Esophagus squamous epithelium (tissue), 4 donors: ENCODE data around the gene KIR2DL4.
"Not testable (repeated sequence)": the region's sequence is repeated elsewhere in the genome, so short reads cannot be mapped to it uniquely, and the experiment has no call there.

ENCODE experiments used
- CTCF ChIP-seq, 6 experiments: fragments of 450-650 bp in 4 of 6; fragments of 200-600 bp in 2 of 6; sonication (generic) in 2 of 6; IDR thresholded peaks; one replicate each; pipeline ENCODE4 v1.5.1; 2016 to 2019; ENCODE audit warnings: antibody characterized with exemption in 6 of 6, mild to moderate bottlenecking in 4 of 6, moderate library complexity in 4 of 6
- POLR2A ChIP-seq, 4 donors: fragments of 450-650 bp; IDR thresholded peaks; one replicate each; pipeline ENCODE4 v1.6.1; 2017; ENCODE audit warnings: antibody characterized with exemption in 4 of 4, mild to moderate bottlenecking in 4 of 4, moderate library complexity in 3 of 4

- TF ChIP-seq CTCF, POLR2A (IDR thresholded peaks at IDR 0.05): not testable (repeated sequence)
Measured at GRCh38 chr19:54814571-54814970, 11.2 kb downstream of the KIR2DL4 start.
